GOT3 (cell line): Measurements from ENCODE around the gene SAMD7.

ENCODE experiments used
- DNase-seq: peaks from one replicate; lab custom pipeline; 2025; ENCODE audit warnings: mixed read lengths; lab: John Stamatoyannopoulos, UW

The SAMD7 gene

DNA sequence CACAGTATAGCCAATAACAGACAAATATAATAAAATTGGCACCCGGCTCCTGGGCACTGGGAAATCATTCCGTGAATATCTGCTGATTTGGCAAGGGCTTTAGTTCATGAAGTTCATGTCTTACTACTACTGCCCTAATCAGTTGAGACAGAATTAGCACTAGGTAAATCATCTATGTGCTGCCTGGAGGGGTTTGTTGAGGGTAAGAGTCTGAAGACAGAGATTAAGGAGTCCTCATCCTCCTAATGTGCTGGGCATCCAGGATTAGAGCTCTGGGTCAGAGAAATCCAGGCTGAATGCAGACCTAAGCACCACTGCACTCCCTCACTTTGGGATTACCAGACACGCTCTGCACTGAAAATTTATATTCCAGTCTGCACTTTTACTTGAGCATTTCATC lies 2.0 kb downstream of the SAMD7 start:
- DNase-seq, result no peak

DNA sequence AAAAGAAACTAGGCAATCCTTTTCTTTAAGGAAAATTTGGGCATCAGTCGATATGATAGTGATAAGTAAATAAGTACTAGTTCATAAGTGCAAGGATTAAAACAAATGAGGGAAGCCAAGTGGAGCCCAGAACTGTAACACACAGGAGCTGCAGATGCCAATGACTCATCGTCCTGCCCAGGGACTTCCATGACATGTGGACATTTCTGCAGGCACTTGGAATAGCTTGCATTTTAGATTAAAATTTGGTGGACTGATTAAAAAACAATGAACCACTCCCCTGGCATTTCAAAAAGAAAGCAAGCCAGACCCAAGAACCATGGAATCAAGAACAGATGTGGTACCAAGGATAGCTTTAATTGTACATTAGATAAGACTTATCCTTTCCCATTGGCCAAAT lies 2.9 kb downstream of the SAMD7 start:
- no peak for DNase-seq

DNA sequence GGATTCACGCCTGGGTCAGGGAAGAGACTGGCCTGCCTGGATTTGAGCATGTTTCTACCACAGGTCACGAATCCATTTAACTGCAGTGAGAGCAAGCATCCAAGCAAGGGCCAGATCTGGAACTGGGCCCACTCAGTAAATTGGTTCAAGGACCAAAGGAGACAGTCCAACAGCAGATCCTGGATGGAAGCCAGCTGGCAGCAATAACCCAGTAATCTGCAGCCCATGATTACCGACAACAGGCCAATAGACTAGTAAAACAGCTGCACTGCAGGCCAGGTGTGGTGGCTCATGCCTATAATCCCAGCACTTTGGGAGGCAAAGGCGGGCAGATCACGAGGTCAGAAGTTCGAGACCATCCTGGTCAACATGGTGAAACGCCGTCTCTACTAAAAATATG lies 11.8 kb downstream of the SAMD7 start:
- DNase-seq, result no peak

- DNase-seq, result no peak
Observed at GRCh38 chr3:169923831-169924230, 12.5 kb downstream of the SAMD7 start.

DNA sequence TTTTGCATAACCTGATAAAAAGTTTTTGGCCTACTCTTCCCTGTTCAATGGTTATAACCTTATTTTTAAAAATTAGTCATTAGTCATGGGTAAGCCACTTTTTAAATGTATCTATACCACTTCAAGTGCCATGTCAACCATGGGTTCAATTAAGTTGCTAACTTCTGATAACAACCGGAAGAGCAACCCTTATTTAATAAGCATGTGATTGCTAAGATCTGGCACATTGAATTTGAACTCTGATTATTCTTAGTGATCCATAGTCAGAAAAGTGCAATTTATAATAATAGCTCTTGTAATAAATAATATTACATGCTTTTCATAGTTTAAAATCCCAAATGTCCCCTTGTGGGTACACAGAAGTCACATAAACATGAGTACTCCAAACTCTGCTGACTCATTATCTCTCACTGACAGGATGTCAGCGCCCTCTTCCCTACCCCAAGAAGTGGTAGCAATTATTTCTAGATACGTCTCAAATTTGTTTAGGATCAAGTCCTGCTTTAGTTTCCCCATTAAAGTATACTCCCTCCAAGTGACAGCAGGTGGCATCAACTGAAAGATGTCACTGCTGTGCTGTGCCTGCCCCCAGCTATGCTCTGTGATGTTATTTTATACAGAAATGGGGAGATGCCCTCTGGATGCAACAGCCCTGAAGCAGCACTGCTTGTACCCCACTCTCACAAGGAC lies 18.6 kb downstream of the SAMD7 start:
- no peak for DNase-seq

DNA sequence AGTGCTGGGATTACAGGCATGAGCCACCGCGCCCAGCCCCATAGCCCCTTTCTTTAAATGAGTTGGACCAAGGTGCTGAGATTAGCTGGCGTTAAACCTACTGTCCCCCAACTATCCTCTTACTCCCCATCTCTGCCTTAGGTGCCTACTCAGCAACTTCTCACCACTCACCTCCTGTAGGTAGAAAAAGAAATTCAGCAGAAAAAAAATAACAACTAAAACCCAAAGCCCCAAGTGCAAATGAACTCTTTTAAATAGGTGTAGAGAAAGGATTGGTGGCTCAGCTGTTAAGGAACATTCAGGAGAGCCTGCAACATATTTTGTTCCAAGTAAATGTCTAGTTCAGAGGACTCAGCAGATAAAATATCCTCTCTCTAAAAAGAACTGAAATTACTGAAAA lies 19.5 kb downstream of the SAMD7 start:
- DNase-seq, result no peak

- no peak for DNase-seq
Observed at GRCh38 chr3:169931747-169932520, 20.6 kb downstream of the SAMD7 start.

GRCh38 chr3:169939320-169939719 lies 27.9 kb downstream of the SAMD7 start:
- no peak for DNase-seq

GRCh38 chr3:169939751-169940150 lies 28.4 kb downstream of the SAMD7 start:
- no peak for DNase-seq

- DNase-seq, result no peak
Observed at GRCh38 chr3:169940470-169941181, 29.3 kb downstream of the SAMD7 start.

- DNase-seq, result no peak
Observed at GRCh38 chr3:169945313-169945712, 33.9 kb downstream of the SAMD7 start.

- DNase-seq, result no peak
Observed at GRCh38 chr3:169946336-169946735, 35.0 kb downstream of the SAMD7 start.

- no peak for DNase-seq
Observed at GRCh38 chr3:169948559-169949448, 37.4 kb downstream of the SAMD7 start.

GRCh38 chr3:169952045-169952444 lies 40.7 kb downstream of the SAMD7 start:
- no peak for DNase-seq

DNA sequence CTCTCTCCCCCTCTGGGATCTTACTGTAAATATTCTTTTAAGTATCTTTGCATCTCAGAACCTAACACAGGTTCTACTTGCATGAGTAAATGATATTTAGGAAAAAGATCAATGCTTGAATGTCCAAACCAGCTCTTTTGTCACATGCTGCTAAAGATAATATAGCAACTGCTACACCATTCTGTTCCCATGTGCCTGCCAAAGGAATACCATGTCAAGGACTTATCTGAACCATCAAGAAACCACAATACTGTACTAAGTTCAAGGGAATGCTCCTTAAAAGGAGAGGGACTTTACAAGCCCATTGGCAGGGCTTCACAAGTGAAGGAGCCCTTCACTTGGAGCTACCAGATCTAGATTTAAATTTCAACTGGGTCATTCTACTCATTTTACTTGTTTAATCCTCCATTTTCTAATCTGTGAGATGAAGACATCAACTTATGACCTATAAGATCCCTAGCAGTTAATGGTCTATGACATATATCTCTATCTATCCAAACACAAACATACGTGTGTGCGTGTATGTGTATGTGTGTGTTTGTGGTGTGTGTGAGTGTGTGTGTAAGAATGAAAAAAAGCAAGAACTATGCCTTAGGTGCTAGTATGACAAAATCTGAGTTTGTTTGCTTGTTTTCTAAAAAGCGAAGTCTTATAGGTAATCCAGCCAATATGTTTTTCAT lies 42.2 kb downstream of the SAMD7 start:
- DNase-seq, result no peak

GRCh38 chr3:169954142-169954756 lies 42.9 kb downstream of the SAMD7 start:
- DNase-seq, result no peak

DNA sequence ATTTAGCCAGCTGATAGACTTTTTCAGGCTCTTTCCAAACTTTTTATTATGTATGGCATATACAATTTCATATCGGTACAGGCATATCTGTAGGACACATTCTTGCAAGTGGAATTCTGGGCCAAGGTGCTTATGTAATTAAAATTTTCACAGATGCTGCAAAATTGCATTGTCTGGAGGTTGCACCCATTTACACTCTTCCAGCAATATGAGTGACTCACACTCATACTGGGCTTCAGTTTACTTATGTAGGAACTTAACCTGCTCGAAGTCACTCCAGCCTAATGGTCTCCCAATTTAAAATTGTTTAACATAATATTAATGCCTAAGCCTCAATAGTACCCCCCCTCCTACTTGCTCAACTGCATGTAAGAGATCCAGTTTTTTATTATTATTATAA lies 44.0 kb downstream of the SAMD7 start:
- DNase-seq, result no peak

GRCh38 chr3:169964176-169964575 lies 52.8 kb downstream of the SAMD7 start:
- DNase-seq, result no peak

DNA sequence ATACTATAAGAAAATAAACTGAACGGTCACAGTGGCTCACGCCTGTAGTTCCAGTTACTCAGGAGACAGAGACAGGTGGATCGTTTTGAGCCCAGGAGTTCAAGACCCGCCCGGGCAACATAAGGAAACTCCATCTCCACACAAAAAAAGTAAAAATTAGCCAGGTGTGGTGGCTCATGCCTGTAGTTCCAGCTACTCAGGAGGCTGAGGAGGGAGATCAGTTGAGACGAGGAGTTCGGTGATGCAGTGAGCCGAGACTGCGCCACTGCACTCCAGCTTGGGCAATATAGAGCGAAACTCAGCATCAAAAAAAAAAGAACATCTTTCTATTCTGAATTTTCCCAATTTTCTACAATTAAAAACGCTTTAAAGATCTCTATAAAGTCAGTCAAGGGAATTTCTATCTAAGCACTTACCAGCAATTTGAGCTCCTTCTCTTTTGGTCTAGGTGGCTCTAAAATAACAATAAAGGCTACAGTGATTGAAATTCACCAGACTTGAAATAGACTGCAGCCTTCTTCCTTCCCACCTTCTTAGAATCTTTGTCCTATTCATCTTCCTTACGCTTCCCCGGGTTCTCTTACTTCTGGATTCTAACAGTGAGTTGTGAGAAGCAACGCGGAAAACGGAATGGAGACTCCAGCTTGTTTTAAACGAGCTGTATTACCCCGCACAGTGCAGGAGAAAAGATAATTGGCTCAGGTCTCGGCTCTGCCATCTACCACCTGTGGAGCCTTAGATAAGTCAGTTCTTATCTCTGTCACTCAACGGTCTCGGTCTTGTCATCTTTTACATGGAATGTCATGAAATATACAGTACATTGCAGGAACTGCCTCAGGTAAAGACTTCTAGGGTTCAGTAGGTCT lies 54.4 kb downstream of the SAMD7 start:
- no peak for DNase-seq

DNA sequence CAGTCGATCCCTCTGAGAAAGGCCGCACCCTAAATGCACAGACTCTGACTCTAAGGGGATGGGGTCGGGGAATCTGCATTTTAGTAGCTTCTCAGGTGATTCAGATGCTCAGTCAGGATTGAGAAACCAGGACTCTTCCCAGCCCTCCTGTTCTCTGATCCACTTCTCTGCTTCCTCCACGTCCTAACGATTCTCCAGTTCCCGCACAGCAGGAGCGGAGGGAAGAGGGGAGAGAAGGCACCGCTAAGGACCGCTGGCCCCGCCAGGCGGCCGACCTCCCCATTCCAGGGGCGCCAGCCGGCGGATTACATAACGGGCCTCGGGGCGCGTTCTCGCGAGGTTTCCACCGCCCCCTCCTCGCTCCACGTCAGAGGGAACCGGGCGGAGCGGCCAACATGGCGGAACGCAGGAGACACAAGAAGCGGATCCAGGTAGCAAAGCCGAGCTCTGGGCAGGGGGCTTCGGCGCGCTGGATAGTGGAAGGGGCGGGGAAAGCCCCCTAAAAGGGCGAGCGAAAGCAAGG lies 55.1 kb downstream of the SAMD7 start, which contains the start of gene SEC62:
Gene SEC62, plus strand, starts transcription at position 380 of the 523 bp plus-strand sequence. Its CDS starts 16 bp downstream, at position 396.
- DNase-seq, result peak; percentile 89
